ENCODE measurements around the gene B9D2.
"Not testable (repeated sequence)": the region's sequence is repeated elsewhere in the genome, so short reads cannot be mapped to it uniquely, and the experiment has no call there.

The B9D2 gene, protein sequence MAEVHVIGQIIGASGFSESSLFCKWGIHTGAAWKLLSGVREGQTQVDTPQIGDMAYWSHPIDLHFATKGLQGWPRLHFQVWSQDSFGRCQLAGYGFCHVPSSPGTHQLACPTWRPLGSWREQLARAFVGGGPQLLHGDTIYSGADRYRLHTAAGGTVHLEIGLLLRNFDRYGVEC

DNA sequence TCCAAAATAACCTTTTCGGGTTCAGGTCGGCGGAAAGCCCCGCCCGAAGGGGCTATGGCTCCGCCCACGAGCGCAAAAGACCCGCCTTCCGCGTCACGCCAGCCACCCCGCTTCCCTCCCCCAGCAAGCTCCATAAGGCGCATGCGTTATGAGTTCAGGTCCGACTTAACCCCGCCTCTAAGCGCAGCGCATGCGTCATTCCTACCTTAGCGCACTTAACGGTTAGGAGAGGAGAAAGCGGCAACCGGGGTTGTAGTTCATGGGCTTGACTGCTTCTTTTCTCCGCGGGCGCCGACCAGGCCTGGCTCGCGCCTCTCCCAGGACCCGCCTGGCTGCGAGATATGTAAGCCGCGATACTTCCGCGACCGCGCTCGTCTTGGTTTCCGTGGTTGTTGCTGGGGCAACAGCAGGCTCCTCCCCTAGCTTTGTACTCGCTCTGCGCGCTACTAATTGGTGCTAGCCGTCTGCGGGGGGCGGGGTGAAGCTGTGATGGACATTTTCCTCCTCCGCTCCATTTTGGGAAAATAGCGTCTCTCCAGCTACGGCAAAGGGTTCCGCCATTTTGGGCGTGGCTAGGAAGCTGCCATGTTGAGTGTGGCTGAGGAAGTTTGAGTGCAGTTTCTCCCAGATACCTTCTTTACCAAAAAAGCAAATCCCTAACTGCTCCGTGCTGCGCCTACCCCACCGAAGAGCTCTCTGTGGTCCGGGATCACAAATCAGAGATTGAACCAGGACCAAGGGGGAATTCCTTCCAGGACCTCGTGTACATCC lies at the start of gene B9D2:
Gene B9D2 (minus strand): TSS at position 397 of the 771 bp plus-strand sequence. CDS start 630 bp downstream, outside the sequence.
- DNase-seq = peak; percentile 99

DNA sequence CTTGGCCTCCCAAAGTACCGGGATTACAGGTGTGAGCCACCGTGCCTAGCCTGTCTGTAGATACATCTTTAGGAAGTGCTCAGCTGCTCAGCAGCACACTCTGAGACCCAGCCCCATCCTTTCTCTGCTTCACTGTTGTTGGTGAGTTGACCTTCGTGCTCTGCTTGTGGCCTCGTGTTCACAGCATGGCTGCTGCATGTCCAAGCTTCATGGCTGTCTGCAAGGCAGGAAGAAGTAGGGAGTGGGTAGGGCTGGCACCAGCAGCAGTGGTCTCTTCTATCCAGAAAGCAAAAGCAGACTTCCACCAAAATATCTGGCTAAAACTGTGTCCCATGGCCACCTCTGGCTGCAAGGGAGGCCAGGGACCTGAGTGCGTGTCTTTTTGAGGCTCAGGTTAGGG lies 49.0 kb upstream of the B9D2 start:
- no peak for DNase-seq

DNA sequence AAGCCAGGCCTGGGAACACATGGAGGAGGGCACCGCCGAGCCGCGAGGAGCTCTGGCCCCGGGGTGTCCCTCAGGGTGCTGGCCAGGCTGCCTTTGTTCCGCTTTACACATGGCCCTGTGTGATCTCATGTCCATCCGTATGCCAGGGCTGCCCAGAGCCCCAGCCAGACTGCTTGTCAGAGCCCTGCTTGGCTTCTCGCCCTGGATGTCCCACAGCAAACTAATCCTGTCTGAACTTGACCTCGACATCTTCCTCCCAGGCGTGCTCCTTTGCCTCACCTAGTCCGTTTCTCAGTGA lies 48.0 kb upstream of the B9D2 start:
- DNase-seq = no peak

DNA sequence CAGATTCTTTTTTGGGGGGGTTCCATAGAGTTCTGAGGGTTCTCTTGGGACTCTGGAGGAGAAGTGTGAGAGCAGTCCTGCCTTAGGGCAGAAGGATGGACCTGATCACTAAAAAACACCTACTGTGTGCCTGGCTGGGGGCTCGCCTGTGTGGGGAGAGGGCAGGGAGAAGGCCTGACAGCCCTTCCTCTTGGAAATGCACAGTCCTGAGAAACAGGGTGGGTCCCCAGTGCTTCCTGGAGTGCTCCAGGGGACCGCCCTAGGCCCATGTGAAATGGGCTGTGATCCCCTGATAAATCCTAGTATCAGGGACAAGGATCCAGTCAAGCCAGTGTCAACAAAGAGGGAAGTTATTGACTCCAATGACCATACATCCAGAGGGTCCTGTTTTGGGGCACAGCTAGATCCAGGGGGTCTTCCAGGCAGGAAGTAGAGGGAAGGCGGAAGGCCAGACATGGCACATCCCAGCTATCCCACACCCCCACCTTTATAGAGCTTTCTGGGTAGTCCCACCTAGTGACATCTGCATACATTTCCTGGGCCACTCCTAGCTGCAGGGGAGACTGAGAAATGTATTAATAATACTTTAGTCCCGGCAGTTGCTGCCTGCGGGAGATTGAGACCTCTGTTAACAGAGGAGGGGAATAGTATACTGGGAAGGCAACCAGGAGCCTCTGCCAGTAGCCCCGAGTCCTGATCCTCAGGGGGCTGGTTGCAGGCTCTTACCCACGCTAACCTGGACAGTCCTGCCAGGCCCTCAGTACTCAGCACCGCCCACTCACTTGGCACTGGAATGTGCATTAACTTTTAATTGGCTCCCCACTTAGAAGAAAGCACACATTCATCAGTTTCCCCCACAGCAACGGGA lies 47.4 kb upstream of the B9D2 start:
- no peak for DNase-seq

DNA sequence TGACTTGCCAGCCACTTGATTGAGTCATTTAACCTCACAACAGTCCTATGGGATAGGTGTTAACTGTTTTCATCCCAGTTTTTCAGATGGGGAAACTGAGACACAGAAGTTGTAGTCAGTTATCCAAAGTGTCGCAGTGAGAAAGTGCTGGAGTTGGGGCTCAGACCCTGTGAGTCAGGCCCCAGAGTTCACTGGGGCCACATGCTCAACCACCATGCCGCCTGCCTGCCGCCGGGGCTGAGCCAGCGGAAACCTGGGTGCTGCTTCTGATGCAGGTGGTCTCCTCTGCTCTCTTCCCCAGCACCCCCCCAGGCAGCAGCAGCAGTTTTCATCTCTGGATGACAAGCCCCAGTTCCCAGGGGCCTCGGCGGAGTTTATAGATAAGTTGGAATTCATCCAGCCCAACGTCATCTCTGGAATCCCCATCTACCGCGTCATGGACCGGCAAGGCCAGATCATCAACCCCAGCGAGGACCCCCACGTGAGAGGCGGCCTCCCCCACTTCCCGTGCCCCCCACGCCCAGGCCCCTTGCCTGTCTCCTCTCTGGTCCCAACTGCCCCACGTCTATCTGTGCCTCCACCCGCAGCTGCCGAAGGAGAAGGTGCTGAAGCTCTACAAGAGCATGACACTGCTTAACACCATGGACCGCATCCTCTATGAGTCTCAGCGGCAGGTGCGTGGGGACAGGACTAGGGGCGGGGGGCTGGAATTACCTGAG lies 46.5 kb upstream of the B9D2 start:
- DNase-seq = no peak

DNA sequence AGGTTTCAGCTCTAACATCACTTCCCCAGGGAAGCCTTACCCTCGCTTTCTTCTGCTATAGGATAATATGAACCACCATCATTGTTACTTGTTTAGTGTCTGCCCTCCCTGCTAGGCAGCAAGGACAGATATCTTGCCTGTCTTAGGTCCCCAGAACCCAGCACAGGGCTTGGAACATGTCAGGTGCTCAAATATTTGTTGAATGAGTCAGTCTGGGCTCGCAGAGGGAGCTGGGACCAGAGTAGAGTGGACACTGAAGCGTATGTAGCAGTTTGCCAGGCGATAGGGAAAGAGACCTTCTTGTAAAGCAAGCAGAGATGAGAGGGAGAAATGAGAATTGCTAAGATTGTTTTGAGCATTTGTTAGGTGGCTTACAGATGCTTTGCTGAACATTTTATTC lies 45.3 kb upstream of the B9D2 start:
- DNase-seq = peak; percentile 12

DNA sequence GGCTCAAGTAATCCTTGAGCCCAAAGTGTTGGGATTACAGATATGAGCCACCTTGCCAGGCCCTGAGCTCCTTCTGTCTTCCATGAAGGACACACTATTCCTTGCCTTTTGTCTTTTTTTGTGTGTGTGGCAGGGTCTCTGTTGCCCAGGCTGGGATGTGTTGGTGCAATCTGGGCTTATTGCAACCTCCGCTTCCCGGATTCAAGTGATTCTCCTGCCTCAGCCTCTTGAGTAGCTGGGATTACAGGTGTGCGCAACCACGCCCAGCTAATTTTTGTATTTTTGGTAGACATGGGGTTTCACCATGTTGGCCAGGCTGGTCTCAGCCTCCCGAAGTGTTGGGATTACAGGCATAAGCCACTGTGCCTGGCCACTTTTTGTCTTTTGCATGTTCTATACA lies 44.9 kb upstream of the B9D2 start:
- DNase-seq = not testable (repeated sequence)

DNA sequence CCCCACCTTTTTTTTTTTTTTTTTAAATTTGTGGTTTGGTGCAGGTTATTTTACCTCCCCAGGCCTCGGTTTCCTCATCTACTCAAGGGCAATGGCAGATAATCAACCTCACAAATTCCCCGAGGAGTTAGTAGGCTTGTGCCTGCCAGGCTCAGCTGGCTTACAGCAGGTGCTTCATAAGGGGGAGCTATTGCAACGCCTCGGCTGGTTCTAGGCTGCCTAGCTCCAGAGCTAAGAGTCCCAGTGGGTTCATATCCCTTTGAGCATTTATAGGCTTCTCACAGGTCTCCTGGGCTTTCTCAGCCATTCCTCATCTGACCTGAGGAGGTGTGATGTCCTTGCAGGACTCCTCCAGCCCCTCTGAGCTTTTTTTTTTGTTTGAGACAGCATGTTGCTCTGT lies 44.3 kb upstream of the B9D2 start:
- no peak for DNase-seq

DNA sequence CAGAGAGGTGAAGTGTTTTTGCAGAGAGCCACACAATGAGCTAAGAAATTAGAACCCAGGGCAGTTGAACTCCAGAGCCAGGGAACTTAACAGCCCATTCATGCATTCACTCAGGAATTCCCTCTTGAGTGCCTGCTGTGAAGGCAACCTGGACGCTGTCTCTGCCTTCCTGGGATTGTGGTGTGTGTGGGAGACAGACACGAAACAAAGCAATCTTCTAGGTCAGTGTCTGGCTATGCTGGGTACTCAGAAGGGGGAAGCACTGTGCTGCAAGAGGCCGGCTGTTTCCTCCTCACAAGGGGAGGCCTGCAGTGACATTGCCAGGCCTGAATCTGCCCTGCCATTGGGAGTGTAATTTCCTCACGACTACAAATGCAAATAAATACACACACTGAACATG lies 43.3 kb upstream of the B9D2 start:
- no peak for DNase-seq

DNA sequence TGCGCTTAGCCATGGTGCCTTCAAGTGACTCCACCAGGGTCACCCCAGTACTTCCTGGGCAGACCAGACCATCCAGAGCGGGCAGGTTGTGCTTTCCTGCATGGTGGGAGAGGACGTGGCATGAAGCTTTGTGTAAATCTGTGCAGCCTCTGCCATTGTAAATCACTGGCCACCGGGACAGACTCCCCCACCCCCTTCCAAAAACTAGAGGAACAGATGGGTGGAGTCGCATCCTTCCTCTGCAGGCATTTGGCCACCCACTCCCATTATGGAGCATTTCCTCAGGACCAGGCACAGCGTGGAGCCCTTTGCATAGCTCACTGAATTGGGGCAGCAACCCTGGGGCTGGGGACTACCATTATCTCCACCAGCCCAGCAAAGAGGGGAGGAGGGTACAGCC lies 41.8 kb upstream of the B9D2 start:
- DNase-seq = no peak

DNA sequence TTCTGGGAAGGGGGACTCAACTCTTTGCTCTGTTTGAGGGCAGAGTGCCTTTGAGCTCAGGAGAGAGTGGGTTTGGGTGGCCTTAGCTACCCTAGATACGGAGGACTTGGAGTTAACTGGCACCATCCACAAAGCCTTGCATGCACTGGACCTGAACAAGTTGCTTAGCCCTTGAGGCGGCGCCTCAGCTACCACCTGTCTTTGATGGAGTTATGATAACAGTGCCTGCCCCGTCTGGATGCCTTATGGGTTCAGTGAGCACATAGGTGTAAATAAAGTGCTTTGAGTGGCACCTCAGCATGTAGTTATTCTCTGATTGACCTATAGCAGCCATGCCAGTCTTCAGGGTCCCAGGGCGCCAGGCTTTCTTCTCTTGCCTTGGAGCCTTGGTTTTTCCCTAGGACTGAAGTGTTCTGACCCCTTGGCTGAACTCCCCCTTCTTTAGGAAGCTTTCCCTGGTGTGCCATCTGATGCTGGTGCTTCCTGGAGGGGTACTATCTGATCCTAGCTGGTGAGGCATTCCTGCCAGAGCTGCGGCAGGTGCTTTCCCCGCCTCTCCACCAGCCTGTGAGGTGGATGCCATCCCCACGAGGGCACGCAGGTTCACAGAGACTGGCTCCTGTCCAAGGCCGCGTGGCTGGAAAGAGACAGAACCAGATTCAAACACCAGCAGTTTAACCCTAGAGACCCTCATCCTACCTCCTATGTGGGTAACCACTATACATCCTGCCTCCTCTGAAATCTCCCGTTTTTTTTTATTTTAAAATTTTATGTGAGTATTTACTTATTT lies 39.4 kb upstream of the B9D2 start:
- no peak for DNase-seq

DNA sequence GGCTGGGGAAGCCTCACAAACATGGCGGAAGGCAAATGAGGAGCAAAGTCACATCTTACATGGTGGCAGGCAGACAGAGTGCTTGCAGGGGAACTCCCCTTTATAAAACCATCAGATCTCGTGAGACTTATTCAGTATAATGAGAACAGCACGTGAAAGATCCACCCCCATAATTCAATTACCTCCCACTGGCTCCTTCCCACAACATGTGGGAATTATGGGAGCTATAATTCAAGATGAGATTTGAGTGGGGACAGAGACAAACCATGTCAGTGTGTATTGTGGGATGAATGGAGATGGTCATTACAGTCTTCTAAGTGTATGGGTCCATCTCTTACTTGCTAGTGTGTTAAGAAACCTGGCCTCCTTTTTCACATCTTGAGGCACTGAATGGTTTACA lies 38.1 kb upstream of the B9D2 start:
- no peak for DNase-seq

DNA sequence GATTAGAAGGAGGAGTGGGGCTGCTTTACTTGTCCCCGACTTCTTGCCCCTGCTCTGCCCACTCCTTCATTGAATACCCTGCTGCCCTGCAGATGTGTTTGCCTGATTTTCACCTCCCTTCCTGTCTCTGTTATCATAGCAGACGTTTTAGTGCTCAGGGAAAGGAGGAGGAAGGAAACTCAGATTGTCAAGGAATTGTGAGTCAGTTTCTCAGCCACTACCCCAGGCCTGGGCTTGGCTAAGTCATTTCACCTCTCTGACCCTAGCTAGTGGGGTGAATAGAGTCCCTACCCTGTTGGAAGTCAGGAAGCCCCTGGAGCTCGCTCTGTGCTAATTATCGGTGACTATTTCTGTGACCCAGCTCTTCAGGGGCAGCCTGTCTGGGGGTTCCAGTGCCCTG lies 37.5 kb upstream of the B9D2 start:
- no peak for DNase-seq

DNA sequence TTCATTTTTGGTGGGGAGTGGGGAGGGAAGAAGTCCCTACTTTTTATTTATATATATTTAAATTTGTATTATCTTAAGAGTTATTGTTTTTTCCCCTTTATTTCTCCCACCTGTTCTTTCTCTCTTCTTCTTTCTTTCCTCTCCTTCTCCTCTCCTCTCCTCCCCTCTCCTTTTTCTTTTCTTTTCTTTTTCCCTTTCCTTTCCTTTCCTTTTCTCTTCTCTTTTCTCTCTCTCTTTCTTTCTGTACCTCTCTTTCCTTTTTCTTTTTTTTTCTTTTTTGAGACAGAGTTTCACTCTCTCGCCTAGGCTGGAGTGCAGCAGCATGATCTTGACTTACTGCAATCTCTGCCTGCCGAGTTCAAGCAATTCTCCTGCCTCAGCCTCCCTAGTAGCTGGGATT lies 35.6 kb upstream of the B9D2 start:
- no peak for DNase-seq

DNA sequence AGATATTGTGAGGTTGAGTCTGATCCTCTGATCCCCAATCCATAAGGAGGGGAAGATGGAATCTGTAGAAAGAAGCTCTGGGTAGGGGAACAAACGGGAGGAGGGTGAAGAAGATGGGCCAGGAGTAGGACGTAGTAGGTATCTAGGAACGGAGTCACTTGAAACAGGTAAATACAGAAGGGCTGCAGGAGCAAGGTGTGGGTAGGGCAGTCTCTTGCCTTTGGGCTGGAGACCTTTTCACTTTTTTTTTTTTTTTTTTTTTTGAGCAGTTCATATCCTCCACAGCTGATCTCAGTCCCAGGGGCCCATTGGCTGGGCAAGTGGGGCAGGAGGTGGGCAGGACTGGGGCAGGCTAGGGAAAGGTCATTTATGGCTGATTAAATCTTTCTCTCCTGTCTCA lies 35.1 kb upstream of the B9D2 start:
- no peak for DNase-seq

DNA sequence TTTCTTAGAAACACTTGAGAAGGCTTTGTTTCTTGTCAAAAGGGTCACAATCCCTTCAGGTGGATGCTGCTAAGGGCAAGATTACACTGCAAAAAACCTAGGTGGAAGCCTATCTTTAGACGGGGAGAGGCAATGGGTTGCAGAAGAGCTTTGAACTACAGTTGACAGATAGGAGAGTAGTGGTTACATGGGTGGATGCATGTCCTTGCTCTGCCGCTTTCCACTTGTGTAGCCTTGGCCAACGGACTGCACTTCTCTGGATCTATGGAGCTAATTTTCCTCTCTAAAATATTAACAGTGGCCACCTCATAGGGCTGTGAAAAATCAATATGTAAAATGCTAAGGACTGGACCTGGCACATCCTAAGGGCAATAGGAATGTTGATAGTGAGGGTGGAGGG lies 34.6 kb upstream of the B9D2 start:
- no peak for DNase-seq

DNA sequence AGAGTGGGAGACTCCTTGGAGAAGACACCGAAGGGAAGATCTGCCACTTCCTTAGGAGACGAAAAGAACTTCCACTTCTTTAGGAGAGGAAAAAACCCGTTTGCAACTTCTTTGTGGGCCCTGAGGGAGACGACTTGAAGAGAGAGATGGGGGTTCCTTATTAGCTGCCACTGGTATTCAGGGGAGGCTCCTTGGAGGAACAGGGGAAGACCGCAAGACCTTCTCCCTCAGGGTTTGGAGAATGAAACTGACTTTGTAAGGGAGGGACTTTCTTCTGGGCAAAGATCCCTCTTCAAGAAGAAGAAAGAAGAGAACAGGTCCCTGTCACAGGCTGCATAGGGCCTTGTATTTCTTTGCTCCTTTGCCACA lies 34.1 kb upstream of the B9D2 start:
- DNase-seq = no peak

DNA sequence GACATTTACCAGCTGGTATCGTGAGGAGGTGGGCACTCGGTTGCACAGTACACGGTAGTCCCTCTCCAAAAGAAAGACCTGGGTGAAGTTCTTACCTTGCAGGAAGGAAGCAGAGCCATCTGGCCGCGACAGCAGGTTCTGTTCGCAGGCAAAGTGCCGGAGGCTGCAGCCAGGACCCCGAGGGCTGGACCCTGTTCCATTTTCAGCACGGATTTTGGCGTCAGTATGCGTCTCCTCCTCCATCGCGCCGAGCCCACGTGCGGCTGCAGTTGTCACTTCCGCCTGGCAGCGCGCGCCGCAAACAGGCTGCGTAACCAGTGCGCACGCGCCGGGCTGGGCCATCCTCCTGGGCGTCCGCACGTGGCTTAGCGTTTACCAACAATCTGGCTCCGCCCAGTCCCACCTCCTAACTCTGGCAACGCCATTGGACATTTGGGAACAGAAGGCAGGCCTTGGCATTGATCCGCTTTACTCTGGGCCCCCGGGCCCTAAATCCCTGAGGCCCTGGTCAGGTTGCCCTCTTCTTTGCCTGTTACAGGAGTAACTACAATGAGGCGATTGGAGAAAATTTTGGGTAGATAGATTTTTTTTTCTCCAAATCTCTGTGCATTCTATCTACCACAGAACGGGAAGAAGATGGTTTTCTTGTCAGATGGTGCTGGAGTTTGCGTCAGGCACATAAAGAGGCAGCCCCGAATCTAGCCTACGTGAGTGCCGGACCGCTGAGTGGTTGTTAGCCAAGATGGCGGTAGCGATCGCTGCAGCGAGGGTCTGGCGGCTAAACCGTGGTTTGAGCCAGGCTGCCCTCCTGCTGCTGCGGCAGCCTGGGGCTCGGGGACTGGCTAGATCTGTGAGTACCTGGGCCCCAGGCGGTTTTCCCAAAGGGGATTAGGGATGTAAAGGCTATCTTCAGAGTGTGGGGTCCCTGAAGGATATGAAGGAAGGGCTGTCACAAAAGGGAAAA lies 33.4 kb upstream of the B9D2 start, which contains the start of the genes BCKDHA and EXOSC5:
Gene BCKDHA (plus strand): TSS at position 733 of the 964 bp plus-strand sequence. CDS start 10 bp downstream, at position 743.
Gene EXOSC5 (minus strand): TSS at position 274 of the 964 bp plus-strand sequence. CDS start 31 bp downstream, at position 243.
- peak; percentile 100 for DNase-seq

DNA sequence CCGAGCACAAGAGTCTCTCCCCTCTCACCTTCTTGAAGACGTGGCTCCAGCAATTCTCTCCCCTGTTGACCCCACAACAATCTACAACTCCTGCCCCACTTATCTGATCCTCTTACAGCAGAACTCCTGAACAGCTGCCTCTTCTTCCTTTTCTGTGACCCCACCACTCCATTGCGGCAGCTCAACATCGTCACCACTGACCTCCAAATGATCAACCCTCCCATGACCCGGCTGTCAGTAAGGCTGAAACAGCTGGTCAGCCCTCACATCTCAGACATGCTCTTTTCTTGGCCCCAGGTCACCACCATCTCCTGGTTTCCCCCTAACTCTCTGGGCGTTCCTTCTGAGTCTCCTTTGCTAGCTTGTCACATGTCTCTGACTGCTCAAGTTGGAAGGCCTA lies 31.4 kb upstream of the B9D2 start:
- no peak for DNase-seq

DNA sequence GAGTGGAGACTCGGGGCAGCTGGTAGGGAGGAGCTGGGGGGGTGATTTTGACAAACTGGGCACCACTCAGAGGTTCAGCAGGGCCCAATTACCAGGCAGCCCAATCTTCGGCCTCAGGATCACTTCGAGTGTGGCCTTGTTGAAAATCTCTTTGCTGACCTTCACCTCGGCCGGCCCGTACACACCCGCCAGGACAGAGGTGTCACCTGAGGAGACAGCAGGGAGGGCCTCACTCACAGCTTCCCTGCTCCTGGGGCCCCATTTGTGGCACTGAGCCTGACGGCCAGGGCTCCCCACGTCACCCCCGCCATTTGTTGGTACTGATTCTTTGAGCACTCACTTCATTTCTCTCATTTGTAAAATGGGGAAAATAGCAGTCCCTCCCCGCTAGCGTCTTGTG lies 28.8 kb upstream of the B9D2 start:
- no peak for DNase-seq

DNA sequence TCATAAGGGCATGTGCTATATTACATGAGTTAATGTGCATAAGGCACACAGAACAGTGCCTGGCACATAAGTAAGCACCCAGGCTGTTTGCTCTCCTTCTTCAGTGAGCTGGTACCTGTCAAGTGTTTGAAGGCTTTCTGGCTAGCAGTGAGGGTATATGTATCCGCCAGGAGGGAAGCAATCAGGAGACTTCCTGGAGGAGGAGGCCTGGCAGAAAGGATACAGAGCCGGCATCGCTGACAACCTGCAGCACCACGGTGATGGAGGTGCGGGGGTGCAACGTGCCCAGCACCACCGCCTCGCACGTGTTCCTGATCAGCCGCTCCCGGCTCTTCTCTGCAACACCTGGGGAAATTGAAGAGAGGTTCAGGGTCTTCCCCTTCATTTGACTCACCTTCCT lies 27.7 kb upstream of the B9D2 start:
- no peak for DNase-seq
